Neural progenitor cell (in vitro differentiated cells): ENCODE data around the gene SNRNP70.
"Not testable (repeated sequence)": the region's sequence is repeated elsewhere in the genome, so short reads cannot be mapped to it uniquely, and the experiment has no call there.

Source experiments
- CTCF ChIP-seq: fragments of 200-600 bp; sonication (generic); IDR thresholded peaks from 2 replicates; pipeline ENCODE4 v1.5.1; 2017; ENCODE audit warnings: antibody characterized with exemption, mild to moderate bottlenecking
- EZH2 ChIP-seq: fragments of 200-600 bp; sonication (generic); IDR thresholded peaks from 2 replicates; pipeline ENCODE4 v1.6.1; 2017; ENCODE audit warnings: antibody characterized with exemption, mild to moderate bottlenecking, moderate library complexity
- EZH2phosphoT487 ChIP-seq: fragments of 200-600 bp; sonication (generic); IDR thresholded peaks from 2 replicates; pipeline ENCODE4 v1.6.1; 2017; ENCODE audit warnings: antibody characterized with exemption

GRCh38 chr19:49038557-49039276, 46.5 kb upstream of the SNRNP70 start:
- TF ChIP-seq CTCF, EZH2phosphoT487, EZH2: not testable (repeated sequence)
